HepG2 (cell line): Measurements from ENCODE around the gene SIVA1. TPM values are rescaled to one million over a fixed set of nuclear protein-coding genes. Genes with fewer than 3 reads are reported as not detected.

Source experiments
- ATAC-seq: fragments of 200-7000 bp; cut with Tn5 transposase; 3 replicates; pipeline ENCODE4 v1.9.1; 2020; ENCODE audit warnings: mild to moderate bottlenecking, moderate library complexity
- BruUV-seq: library from RNA; stranded (reverse); fragments of 400-500 nt; replicated peaks from 2 replicates; lab custom pipeline; 2021; lab: Mats Ljungman, UMichigan
- CTCF ChIA-PET: fragments of 300-600 bp; formaldehyde crosslinking; extraction: SDS; loops from one replicate; lab custom pipeline; 2021; ENCODE audit warnings: low total read pairs, inconsistent platforms, low intra/inter-chr PET ratio; lab: Yijun Ruan, JAX
- POLR2A ChIA-PET: fragments of 350-600 bp; sonication (Branson Sonifier 250); formaldehyde crosslinking; loops from one replicate; lab custom pipeline; 2020; ENCODE audit warnings: antibody characterized with exemption, inconsistent platforms; lab: Yijun Ruan, JAX
- DNase-seq: peaks from one replicate; pipeline ENCODE4 v3.0.0-alpha.2; 2015; ENCODE audit warnings: low spot score
- FAIRE-seq: peaks from 3 replicates; lab custom pipeline; 2011; peaks lifted over from hg19 to GRCh38; lab: Jason Lieb, UNC
- H2AFZ ChIP-seq: one replicate; pipeline ENCODE4 v1.6.1; 2011; ENCODE audit warnings: low read length, inconsistent platforms
- H3K27ac ChIP-seq: fragments of 300-600 bp; 3 replicates; pipeline ENCODE4 v1.8.0; 2011; ENCODE audit warnings: mixed run types, mild to moderate bottlenecking, mixed read lengths, low read length, inconsistent platforms; ENCODE audit not compliant: insufficient read depth; ENCODE audit errors: extremely low read length
- H3K27me3 ChIP-seq, 2 experiments: fragments of 200-600 bp in 1 of 2; 2 replicates in 1 of 2; 3 replicates in 1 of 2; pipeline versions ENCODE4 v1.6.0 to v1.8.0; 2011; ENCODE audit warnings: low read length in 2 of 2, mild to moderate bottlenecking in 2 of 2, moderate library complexity in 2 of 2, inconsistent platforms in 1 of 2; ENCODE audit not compliant: insufficient read depth in 2 of 2, control insufficient read depth in 1 of 2
- H3K36me3 ChIP-seq, 2 experiments: fragments of 200-600 bp in 1 of 2; replicated peaks in 1 of 2; 2 replicates in 1 of 2; 3 replicates in 1 of 2; pipeline versions ENCODE4 v1.5.1 to v1.8.0; 2011; ENCODE audit warnings: low read length in 2 of 2, inconsistent platforms in 1 of 2; ENCODE audit not compliant: insufficient read depth in 2 of 2, control insufficient read depth in 1 of 2
- H3K4me1 ChIP-seq: 2 replicates; pipeline ENCODE4 v1.5.1; 2012; ENCODE audit warnings: low read length, inconsistent platforms; ENCODE audit not compliant: insufficient read depth
- H3K4me2 ChIP-seq: 2 replicates; pipeline ENCODE4 v1.6.0; 2011; ENCODE audit warnings: low read depth, low read length, inconsistent platforms
- H3K4me3 ChIP-seq, 3 experiments: fragments of 200-600 bp in 1 of 3; sonication (generic), shearing (Covaris generic) in 1 of 3; replicated peaks in 1 of 3; 2 replicates each; pipeline ENCODE4 v1.5.1; 2011 to 2016; ENCODE audit warnings: low read length in 3 of 3, inconsistent platforms in 2 of 3, low read depth in 2 of 3, mild to moderate bottlenecking in 2 of 3, control low read depth in 1 of 3, mixed read lengths in 1 of 3; ENCODE audit not compliant: insufficient read depth in 1 of 3
- H3K79me2 ChIP-seq: one replicate; pipeline ENCODE4 v1.6.1; 2011; ENCODE audit warnings: low read length, inconsistent platforms; ENCODE audit not compliant: insufficient read depth
- H3K9ac ChIP-seq: 2 replicates; pipeline ENCODE4 v1.6.0; 2011; ENCODE audit warnings: mild to moderate bottlenecking, low read depth, low read length, inconsistent platforms; ENCODE audit not compliant: insufficient read depth
- H3K9me3 ChIP-seq: 2 replicates; pipeline ENCODE4 v1.5.1; 2012; ENCODE audit warnings: mild to moderate bottlenecking, low read length
- H4K20me1 ChIP-seq: 2 replicates; pipeline ENCODE4 v1.6.0; 2011; ENCODE audit warnings: inconsistent platforms, mild to moderate bottlenecking, low read length, moderate library complexity; ENCODE audit not compliant: insufficient read depth
- ARNT2 ChIP-seq: sonication (generic); formaldehyde crosslinking; IDR thresholded peaks from 2 replicates; pipeline ENCODE4 v1.8.0; 2022; ENCODE audit warnings: mild to moderate bottlenecking, low read depth, missing genetic modification reagents, moderate library complexity
- CBX2 ChIP-seq, 2 experiments: fragments of 200-600 bp in 1 of 2; sonication (generic); formaldehyde crosslinking in 1 of 2; IDR thresholded peaks; 2 replicates each; pipeline versions ENCODE4 v1.7.0 to v1.8.1; 2018 to 2022; ENCODE audit warnings: low read depth in 2 of 2, low read length in 1 of 2, mild to moderate bottlenecking in 1 of 2, missing genetic modification reagents in 1 of 2
- MTF2 ChIP-seq: sonication (generic); formaldehyde crosslinking; IDR thresholded peaks from 2 replicates; pipeline ENCODE4 v1.5.0; 2020; ENCODE audit warnings: missing genetic modification reagents, borderline replicate concordance
- RCOR2 ChIP-seq: IDR thresholded peaks from 2 replicates; pipeline ENCODE4 v1.6.1; 2016; ENCODE audit warnings: missing biosample characterization, missing genetic modification reagents
- TAF1 ChIP-seq: sonication (generic); formaldehyde crosslinking; IDR thresholded peaks from 2 replicates; pipeline ENCODE4 v1.4.0; 2020; ENCODE audit warnings: missing genetic modification reagents
- THAP7 ChIP-seq: sonication (generic); formaldehyde crosslinking; IDR thresholded peaks from 2 replicates; pipeline ENCODE4 v1.8.1; 2023; ENCODE audit warnings: mild to moderate bottlenecking, missing genetic modification reagents
- THAP9 ChIP-seq: sonication (generic); formaldehyde crosslinking; IDR thresholded peaks from 2 replicates; pipeline ENCODE4; 2020; ENCODE audit warnings: missing genetic modification reagents, mild to moderate bottlenecking, borderline replicate concordance
- ZNF326 ChIP-seq: sonication (generic); formaldehyde crosslinking; IDR thresholded peaks from 2 replicates; pipeline ENCODE4 v1.4.0; 2020; ENCODE audit warnings: missing genetic modification reagents, borderline replicate concordance
- ZNF687 ChIP-seq: sonication (generic); formaldehyde crosslinking; IDR thresholded peaks from 2 replicates; pipeline ENCODE4 v1.5.1; 2020; ENCODE audit warnings: mild to moderate bottlenecking, missing genetic modification reagents, moderate library complexity
- ZNF768 ChIP-seq: sonication (generic); formaldehyde crosslinking; IDR thresholded peaks from 2 replicates; pipeline ENCODE4 v1.4.0; 2020; ENCODE audit warnings: missing genetic modification reagents
- ZSCAN9 ChIP-seq: IDR thresholded peaks from 2 replicates; pipeline ENCODE4 v1.6.1; 2016; ENCODE audit warnings: borderline replicate concordance
- WGBS: methylation state at CpG from one replicate; pipeline ENCODE4 v1.1.6; 2017; ENCODE audit warnings: low lambda C conversion rate; 5-methylcytosine and 5-hydroxymethylcytosine counted together
- in situ Hi-C: cut with HindIII; loops from 2 replicates; pipeline ENCODE4 v1.10.0; 2017; ENCODE audit warnings: low pct_unique_long_range_greater_than_20kb; ENCODE audit not compliant: extremely low pct_ligation_motif_present
- intact Hi-C: fragments of 100-400 bp; cut with micrococcal nuclease; formaldehyde crosslinking; loops from one replicate; pipeline ENCODE4 v1.10.0; 2022; ENCODE audit not compliant: unreplicated experiment
- polyA plus RNA-seq, 8 experiments: library from polyadenylated mRNA; depleted of rRNA in 3 of 8; stranded (reverse) in 7 of 8; unstranded in 1 of 8; fragments of >200 nt; fragmentation: Illumina TruSeq in 4 of 8; extraction: Trizol in 4 of 8; gene quantifications; 2 replicates each; pipeline versions ENCODE4 v1.2.1 to v1.2.3, GENCODE V29; 2011 to 2016; ENCODE audit warnings: low read depth in 4 of 8, missing spikeins in 1 of 8, mixed read lengths in 1 of 8; ENCODE audit not compliant: insufficient read depth in 1 of 8
- total RNA-seq, 5 experiments: library from RNA; depleted of rRNA; stranded (reverse); fragments of >200 nt; fragmentation: Illumina TruSeq; extraction: Trizol; gene quantifications; 2 replicates each; pipeline ENCODE4 v1.2.3, GENCODE V29; 2016; ENCODE audit warnings: low read depth in 1 of 5

The SIVA1 gene
- total and polyA plus RNA-seq, 2 of the 13 experiments (the other 11 are each of a cell fraction or from before 2014, with no cell fraction given) = 123 to 186 TPM

- TF ChIP-seq THAP9 (CRISPR knock-in tag) (0 out of 2 replicates have a peak, but pooled peaks have one; percentile 30), ZNF768 (CRISPR knock-in tag) (peak; percentile 27; the same call in 1 of the 2 replicates), TAF1 (CRISPR knock-in tag) (0 out of 2 replicates have a peak, but pooled peaks have one; percentile 22), RCOR2 (peak; percentile 21; the same call in 1 of the 2 replicates)
These were observed 27.8 kb upstream of the SIVA1 start (continued) for GRCh38 chr14:104724981-104725771.

- peaks cover 0 to 3% of the 10 kb centered on the region in 2 experiments; a peak in 1 of 5 replicates for H3K27me3 ChIP-seq
- H3K27ac ChIP-seq = peak overlapping the region; percentile 33
- no peaks in the 10 kb centered on the region for H3K9me3 ChIP-seq
- ChIA-PET POLR2A (interaction anchor here (0.7 to 3.3 kb wide), 10 partner anchors 8 to 139 kb away, joined by 3 to 18 read pairs (median 4); partner anchors contain the start of genes CEP170B and SIVA1), CTCF (no interaction called here)
- peak; percentile 0 for ATAC-seq
- no TSS peak for BruUV-seq
- H3K9ac ChIP-seq = peak overlapping the region; percentile 76; the same call in 1 of the 2 replicates
- H4K20me1 ChIP-seq = no peaks in the 10 kb centered on the region
- intact Hi-C loops (no loop called here), in situ Hi-C loops (no loop called here)
- H2AFZ ChIP-seq = no peak overlapping the region
- no peaks in the 10 kb centered on the region for H3K79me2 ChIP-seq
- 63% methylated on average over 5 of the region's 25 CpGs for WGBS
- H3K4me2 ChIP-seq = peak overlapping the region; percentile 96
- FAIRE-seq = no peak
- peaks cover 69% of the 10 kb centered on the region for H3K4me1 ChIP-seq
- H3K36me3 ChIP-seq = no peaks in the 10 kb centered on the region
- no peak for DNase-seq
- H3K4me3 ChIP-seq = peak overlapping the region; percentile 4 to 90 (median 11); a peak in 3 of 6 replicates
- TF ChIP-seq ZNF687 (CRISPR knock-in tag) = peak; percentile 4; the same call in 1 of the 2 replicates
- TF ChIP-seq ZNF326 (CRISPR knock-in tag) = no peak
- TF ChIP-seq THAP7 (CRISPR knock-in tag) = 0 out of 2 replicates have a peak, but pooled peaks have one; percentile 5
- TF ChIP-seq ARNT2 (CRISPR knock-in tag) = no peak
- no peak for TF ChIP-seq ZSCAN9
- TF ChIP-seq CBX2 (IDR thresholded peaks at IDR 0.05; ENCODE audit: low read depth, low read length) = no peak
- TF ChIP-seq CBX2 (CRISPR knock-in tag; IDR thresholded peaks at IDR 0.05; ENCODE audit: low read depth) = no peak
- TF ChIP-seq MTF2 (CRISPR knock-in tag) = 0 out of 2 replicates have a peak, but pooled peaks have one; percentile 59
These were observed 27.0 kb upstream of the SIVA1 start for GRCh38 chr14:104725772-104726548.
